HCT116 (cell line): ENCODE measurements around the gene NDUFV3. TPM values are rescaled to one million over a fixed set of nuclear protein-coding genes. Genes with fewer than 3 reads are reported as not detected.

ENCODE experiments used
- ATAC-seq: fragments of 200-7000 bp; cut with Tn5 transposase; 2 replicates; pipeline ENCODE4 v1.9.1; 2020; ENCODE audit warnings: mild to moderate bottlenecking, moderate library complexity
- BruUV-seq: library from RNA; stranded (reverse); fragments of 400-500 nt; replicated peaks from 2 replicates; lab custom pipeline; 2021; lab: Mats Ljungman, UMichigan
- CTCF ChIA-PET: fragments of 300-600 bp; sonication (Branson Sonifier 250); formaldehyde crosslinking; loops from one replicate; lab custom pipeline; 2021; ENCODE audit warnings: antibody characterized with exemption; lab: Charles Lee
- POLR2A ChIA-PET: fragments of 300-600, 350-600 bp; sonication (Branson Sonifier 250); formaldehyde crosslinking; loops from one replicate; lab custom pipeline; 2021; ENCODE audit warnings: antibody characterized with exemption; lab: Charles Lee
- RAD21 ChIA-PET, 2 experiments: fragments of 300-600 bp; sonication (Branson Sonifier 250); formaldehyde crosslinking; loops; one replicate each; lab custom pipeline; 2023; ENCODE audit warnings: low total read pairs in 2 of 2; ENCODE audit not compliant: uncharacterized antibody in 2 of 2, unreplicated experiment in 2 of 2, low non-redundant PET in 1 of 2; lab: Charles Lee
- DNase-seq: peaks from one replicate; pipeline ENCODE4 v3.0.0-alpha.2; 2010; ENCODE audit warnings: low read depth, low spot score
- H2AFZ ChIP-seq: fragments of 200-600 bp; shearing (Covaris generic), sonication (generic); 2 replicates; pipeline ENCODE4 v1.6.1; 2017; ENCODE audit warnings: low read depth, mixed run types, mixed read lengths, antibody characterized with exemption, low read length; ENCODE audit not compliant: poor library complexity, severe bottlenecking
- H3K27ac ChIP-seq: 2 replicates; pipeline ENCODE4 v1.5.1; 2012; ENCODE audit warnings: low read depth, low read length
- H3K27me3 ChIP-seq: fragments of 200-600 bp; sonication (generic); 2 replicates; pipeline ENCODE4 v1.6.1; 2016; ENCODE audit warnings: mixed run types, low read length, mixed read lengths; ENCODE audit not compliant: insufficient read depth
- H3K36me3 ChIP-seq, 2 experiments: fragments of 200-500 bp in 1 of 2; fragments of 200-600 bp in 1 of 2; sonication (Bioruptor generic) in 1 of 2; sonication (generic) in 1 of 2; 2 replicates each; pipeline versions ENCODE4 v1.5.1 to v1.6.1; 2014 to 2016; ENCODE audit warnings: low read length in 2 of 2, inconsistent platforms in 1 of 2, mixed read lengths in 1 of 2, mixed run types in 1 of 2; ENCODE audit not compliant: insufficient read depth in 2 of 2, control insufficient read depth in 1 of 2
- H3K4me1 ChIP-seq, 2 experiments: fragments of 200-600 bp in 1 of 2; sonication (generic) in 1 of 2; 2 replicates each; pipeline versions ENCODE4 v1.5.1 to v1.6.1; 2012 to 2017; ENCODE audit warnings: low read length in 2 of 2, inconsistent platforms in 1 of 2, mild to moderate bottlenecking in 1 of 2, mixed read lengths in 1 of 2, mixed run types in 1 of 2, moderate library complexity in 1 of 2; ENCODE audit not compliant: insufficient read depth in 2 of 2, control insufficient read depth in 1 of 2
- H3K4me2 ChIP-seq: fragments of 200-600 bp; sonication (generic); 2 replicates; pipeline ENCODE4 v1.6.1; 2017; ENCODE audit warnings: mixed run types, low read length, mixed read lengths
- H3K4me3 ChIP-seq, 2 experiments: fragments of 200-600 bp in 1 of 2; sonication (generic) in 1 of 2; replicated peaks in 1 of 2; 2 replicates each; pipeline ENCODE4 v1.5.1; 2011 to 2016; ENCODE audit warnings: low read length in 2 of 2, control low read depth in 1 of 2, low read depth in 1 of 2, mild to moderate bottlenecking in 1 of 2, mixed read lengths in 1 of 2, mixed run types in 1 of 2
- H3K79me2 ChIP-seq: fragments of 200-600 bp; sonication (generic); 2 replicates; pipeline ENCODE4 v1.6.1; 2017; ENCODE audit warnings: mild to moderate bottlenecking, mixed run types, low read length, moderate library complexity, mixed read lengths; ENCODE audit not compliant: insufficient read depth
- H3K9ac ChIP-seq: fragments of 200-600 bp; sonication (generic); 2 replicates; pipeline ENCODE4 v1.6.1; 2016; ENCODE audit warnings: low read length, mixed read lengths
- H3K9me2 ChIP-seq: fragments of 200-600 bp; sonication (generic), shearing (Covaris generic); 2 replicates; pipeline ENCODE4 v1.6.1; 2017; ENCODE audit warnings: mixed run types, mild to moderate bottlenecking, moderate library complexity; ENCODE audit not compliant: insufficient read depth
- H3K9me3 ChIP-seq, 2 experiments: fragments of 200-500 bp in 1 of 2; fragments of 200-600 bp in 1 of 2; sonication (Bioruptor generic) in 1 of 2; sonication (generic) in 1 of 2; 2 replicates each; pipeline ENCODE4 v1.6.1; 2014 to 2017; ENCODE audit warnings: low read length in 2 of 2, mixed read lengths in 2 of 2, inconsistent platforms in 1 of 2, low read depth in 1 of 2, mild to moderate bottlenecking in 1 of 2, mixed run types in 1 of 2, moderate library complexity in 1 of 2; ENCODE audit not compliant: control insufficient read depth in 1 of 2, insufficient read depth in 1 of 2
- H4K20me1 ChIP-seq: fragments of 200-600 bp; sonication (generic), shearing (Covaris generic); 2 replicates; pipeline ENCODE4 v1.6.1; 2017; ENCODE audit warnings: mixed run types, mild to moderate bottlenecking, moderate library complexity; ENCODE audit not compliant: insufficient read depth
- EGR1 ChIP-seq: IDR thresholded peaks from 2 replicates; pipeline ENCODE4 v1.6.1; 2012; ENCODE audit warnings: low read depth
- ELF1 ChIP-seq: IDR thresholded peaks from 2 replicates; pipeline ENCODE4 v1.6.1; 2012; ENCODE audit warnings: low read depth, borderline replicate concordance
- EZH2 ChIP-seq: fragments of 200-600 bp; sonication (generic); IDR thresholded peaks from 2 replicates; pipeline ENCODE4 v1.6.1; 2017; ENCODE audit warnings: antibody characterized with exemption, mixed run types
- FOSL1 ChIP-seq: IDR thresholded peaks from 2 replicates; pipeline ENCODE4 v1.6.1; 2012; ENCODE audit warnings: low read depth
- POLR2A ChIP-seq: IDR thresholded peaks from 2 replicates; pipeline ENCODE4 v1.7.0; 2011; ENCODE audit warnings: borderline replicate concordance; ENCODE audit not compliant: insufficient read depth, insufficient read length; ENCODE audit errors: extremely low read depth
- POLR2AphosphoS5 ChIP-seq: IDR thresholded peaks from 2 replicates; pipeline ENCODE4 v1.6.1; 2011; ENCODE audit warnings: mild to moderate bottlenecking, low read depth, low read length, moderate library complexity
- RAD21 ChIP-seq: IDR thresholded peaks from 2 replicates; pipeline ENCODE4 v1.6.1; 2012; ENCODE audit warnings: low read depth, mild to moderate bottlenecking
- SP1 ChIP-seq: IDR thresholded peaks from 2 replicates; pipeline ENCODE4 v1.6.1; 2012; ENCODE audit warnings: low read depth
- TCF7L2 ChIP-seq: IDR thresholded peaks from 2 replicates; pipeline ENCODE4 v1.7.0; 2011; ENCODE audit warnings: borderline replicate concordance, inconsistent platforms; ENCODE audit not compliant: insufficient read depth, insufficient read length; ENCODE audit errors: extremely low read depth
- ZFX ChIP-seq: fragments of 450-650 bp; IDR thresholded peaks from 2 replicates; pipeline ENCODE4 v1.6.1; 2017
- ZNF274 ChIP-seq: fragments of 200-500 bp; sonication (Bioruptor generic); IDR thresholded peaks from 2 replicates; pipeline ENCODE4 v1.6.1; 2014; ENCODE audit warnings: mild to moderate bottlenecking, low read depth, low read length, inconsistent platforms
- intact Hi-C: fragments of 100-400 bp; cut with micrococcal nuclease; formaldehyde crosslinking; loops from 2 replicates; pipeline ENCODE4 v1.10.0; 2022
- total RNA-seq: library from RNA; stranded (reverse); gene quantifications from one replicate; pipeline ENCODE4 v1.2.1, GENCODE V29; 2021; ENCODE audit not compliant: unreplicated experiment
- TF ChIP-seq, protein P1 (sequence below): IDR thresholded peaks from 2 replicates; pipeline ENCODE4 v1.6.1; 2012; ENCODE audit warnings: low read depth
- TF ChIP-seq, protein P2 (sequence below), 3 experiments: fragments of 200-600 bp in 1 of 3; sonication (generic) in 1 of 3; IDR thresholded peaks in 2 of 3; conservative IDR thresholded peaks in 1 of 3; 2 replicates each; pipeline ENCODE4 v1.5.1; 2012 to 2017; ENCODE audit warnings: low read depth in 2 of 3, low read length in 2 of 3, antibody characterized with exemption in 1 of 3, borderline replicate concordance in 1 of 3, control low read depth in 1 of 3, mild to moderate bottlenecking in 1 of 3, mixed read lengths in 1 of 3, mixed run types in 1 of 3, moderate library complexity in 1 of 3; ENCODE audit not compliant: insufficient read depth in 1 of 3

Gene NDUFV3
- total RNA-seq, 1 experiment from 2014 or later: 35.2 TPM

DNA sequence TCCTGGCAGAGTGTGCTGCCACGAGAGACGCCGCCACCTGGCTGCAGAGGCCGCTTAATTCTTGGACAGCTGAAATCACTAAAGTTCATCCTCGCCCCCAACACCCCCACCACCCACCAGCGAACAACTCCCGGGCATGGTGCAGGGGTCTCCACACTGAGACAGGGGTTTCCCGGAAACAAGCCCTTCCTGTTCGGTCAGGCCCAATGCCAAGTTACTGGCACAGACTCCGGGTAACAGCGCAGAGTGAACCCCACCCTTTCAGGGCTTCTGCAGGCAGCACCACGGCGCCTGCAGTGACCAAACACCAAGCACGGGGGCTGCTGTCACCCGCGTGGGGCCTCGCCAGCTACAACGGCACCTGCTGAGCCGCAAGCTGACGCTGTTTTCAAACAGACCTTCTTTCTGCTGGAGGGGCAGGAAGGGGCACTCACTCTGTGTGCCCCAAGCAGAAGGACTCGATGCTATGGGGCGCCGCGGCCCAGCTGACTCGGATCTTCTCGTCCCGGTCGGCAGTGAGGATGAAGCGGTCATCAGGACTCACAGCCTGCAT lies 31.2 kb upstream of the NDUFV3 start:
- peaks cover 36 to 69% of the 10 kb centered on the region in 2 experiments for H3K36me3 ChIP-seq
- peaks cover 99% of the 10 kb centered on the region for H3K79me2 ChIP-seq
- H3K4me3 ChIP-seq: no peak overlapping the region
- H2AFZ ChIP-seq: no peak overlapping the region
- no peak overlapping the region for H3K27ac ChIP-seq
- ChIA-PET CTCF (no interaction called here), RAD21 (no interaction called here), POLR2A (no interaction called here)
- no peak overlapping the region for H3K4me2 ChIP-seq
- ATAC-seq (no peak), DNase-seq (no peak)
- H3K4me1 ChIP-seq: no peaks in the 10 kb centered on the region
- no peak overlapping the region for H3K9ac ChIP-seq
- H3K9me2 ChIP-seq: no peaks in the 10 kb centered on the region
- no peaks in the 10 kb centered on the region for H3K27me3 ChIP-seq
- H4K20me1 ChIP-seq: no peaks in the 10 kb centered on the region; the same call in 1 of the 2 replicates
- intact Hi-C loops: loop anchor here (10.0 kb wide), 1 partner anchor 977 kb away; no protein-coding TSS in a partner anchor
- TF ChIP-seq ZFX (no peak), EGR1 (no peak), POLR2AphosphoS5 (no peak), SP1 (no peak), FOSL1 (no peak), RAD21 (no peak), ZNF274 (no peak), ELF1 (no peak), POLR2A (no peak), EZH2 (no peak), TCF7L2 (no peak)
- TF ChIP-seq, protein P1, sequence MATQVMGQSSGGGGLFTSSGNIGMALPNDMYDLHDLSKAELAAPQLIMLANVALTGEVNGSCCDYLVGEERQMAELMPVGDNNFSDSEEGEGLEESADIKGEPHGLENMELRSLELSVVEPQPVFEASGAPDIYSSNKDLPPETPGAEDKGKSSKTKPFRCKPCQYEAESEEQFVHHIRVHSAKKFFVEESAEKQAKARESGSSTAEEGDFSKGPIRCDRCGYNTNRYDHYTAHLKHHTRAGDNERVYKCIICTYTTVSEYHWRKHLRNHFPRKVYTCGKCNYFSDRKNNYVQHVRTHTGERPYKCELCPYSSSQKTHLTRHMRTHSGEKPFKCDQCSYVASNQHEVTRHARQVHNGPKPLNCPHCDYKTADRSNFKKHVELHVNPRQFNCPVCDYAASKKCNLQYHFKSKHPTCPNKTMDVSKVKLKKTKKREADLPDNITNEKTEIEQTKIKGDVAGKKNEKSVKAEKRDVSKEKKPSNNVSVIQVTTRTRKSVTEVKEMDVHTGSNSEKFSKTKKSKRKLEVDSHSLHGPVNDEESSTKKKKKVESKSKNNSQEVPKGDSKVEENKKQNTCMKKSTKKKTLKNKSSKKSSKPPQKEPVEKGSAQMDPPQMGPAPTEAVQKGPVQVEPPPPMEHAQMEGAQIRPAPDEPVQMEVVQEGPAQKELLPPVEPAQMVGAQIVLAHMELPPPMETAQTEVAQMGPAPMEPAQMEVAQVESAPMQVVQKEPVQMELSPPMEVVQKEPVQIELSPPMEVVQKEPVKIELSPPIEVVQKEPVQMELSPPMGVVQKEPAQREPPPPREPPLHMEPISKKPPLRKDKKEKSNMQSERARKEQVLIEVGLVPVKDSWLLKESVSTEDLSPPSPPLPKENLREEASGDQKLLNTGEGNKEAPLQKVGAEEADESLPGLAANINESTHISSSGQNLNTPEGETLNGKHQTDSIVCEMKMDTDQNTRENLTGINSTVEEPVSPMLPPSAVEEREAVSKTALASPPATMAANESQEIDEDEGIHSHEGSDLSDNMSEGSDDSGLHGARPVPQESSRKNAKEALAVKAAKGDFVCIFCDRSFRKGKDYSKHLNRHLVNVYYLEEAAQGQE: no peak
- TF ChIP-seq, protein P2, sequence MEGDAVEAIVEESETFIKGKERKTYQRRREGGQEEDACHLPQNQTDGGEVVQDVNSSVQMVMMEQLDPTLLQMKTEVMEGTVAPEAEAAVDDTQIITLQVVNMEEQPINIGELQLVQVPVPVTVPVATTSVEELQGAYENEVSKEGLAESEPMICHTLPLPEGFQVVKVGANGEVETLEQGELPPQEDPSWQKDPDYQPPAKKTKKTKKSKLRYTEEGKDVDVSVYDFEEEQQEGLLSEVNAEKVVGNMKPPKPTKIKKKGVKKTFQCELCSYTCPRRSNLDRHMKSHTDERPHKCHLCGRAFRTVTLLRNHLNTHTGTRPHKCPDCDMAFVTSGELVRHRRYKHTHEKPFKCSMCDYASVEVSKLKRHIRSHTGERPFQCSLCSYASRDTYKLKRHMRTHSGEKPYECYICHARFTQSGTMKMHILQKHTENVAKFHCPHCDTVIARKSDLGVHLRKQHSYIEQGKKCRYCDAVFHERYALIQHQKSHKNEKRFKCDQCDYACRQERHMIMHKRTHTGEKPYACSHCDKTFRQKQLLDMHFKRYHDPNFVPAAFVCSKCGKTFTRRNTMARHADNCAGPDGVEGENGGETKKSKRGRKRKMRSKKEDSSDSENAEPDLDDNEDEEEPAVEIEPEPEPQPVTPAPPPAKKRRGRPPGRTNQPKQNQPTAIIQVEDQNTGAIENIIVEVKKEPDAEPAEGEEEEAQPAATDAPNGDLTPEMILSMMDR (IDR thresholded peaks at IDR 0.05 in 2 of 3, conservative IDR thresholded peaks at IDR 0.05 in 1 of 3; ENCODE audit: borderline replicate concordance in 1 of 3, insufficient read depth in 1 of 3, low read depth in 2 of 3, low read length in 2 of 3): no peak
- BruUV-seq: no TSS peak
- no peaks in the 10 kb centered on the region for H3K9me3 ChIP-seq
